ENCODE results near the gene PACS1.
A peak's percentile ranks its signal among the peaks of the same experiment; 100 is the strongest.

PACS1 gene

DNA sequence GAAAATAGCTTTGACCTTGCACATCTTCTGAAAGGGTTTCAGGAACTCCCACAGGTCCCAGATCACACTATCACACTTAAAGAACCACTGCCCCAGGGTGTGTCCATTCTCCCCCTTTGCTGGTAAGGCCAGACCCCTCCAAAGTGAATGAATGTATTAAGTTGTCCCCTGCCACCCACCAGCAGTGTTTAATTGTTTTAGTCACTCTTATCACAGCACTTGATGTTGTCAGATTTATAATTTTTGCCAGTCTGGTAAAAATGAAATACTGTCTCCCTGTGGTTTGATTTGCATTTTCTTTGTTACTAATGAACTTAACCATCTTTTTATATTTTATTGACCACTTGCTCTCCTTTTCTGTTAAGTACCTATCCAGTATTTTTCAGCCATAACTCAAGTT is 108.8 kb downstream of the PACS1 start:
- no peaks in the 10 kb centered on the region for H3K27me3 ChIP-seq
- H3K4me3 ChIP-seq, result no peak overlapping the region
- H3K27ac ChIP-seq, result no peak overlapping the region
- no peak overlapping the region for H3K9ac ChIP-seq
- H4K20me1 ChIP-seq, result peaks cover 0 to 71% (median 7%) of the 10 kb centered on the region in 11 experiments; a peak in 11 of 22 replicates
- TF ChIP-seq Cebpa-rat (IDR thresholded peaks at IDR 0.05), result no peak
- no peak overlapping the region for H3K4me2 ChIP-seq
- H3K9me3 ChIP-seq (replicated peaks in 1 of 11), result no peaks in the 10 kb centered on the region
- H3K36me3 ChIP-seq, result peaks cover 0 to 6% (median 0%) of the 10 kb centered on the region in 11 experiments; a peak in 2 of 22 replicates
- H3K4me1 ChIP-seq, result 0 out of 20 replicates have a peak, but pooled peaks cover 0 to 4% (median 0%) of the 10 kb centered on the region in 10 experiments

DNA sequence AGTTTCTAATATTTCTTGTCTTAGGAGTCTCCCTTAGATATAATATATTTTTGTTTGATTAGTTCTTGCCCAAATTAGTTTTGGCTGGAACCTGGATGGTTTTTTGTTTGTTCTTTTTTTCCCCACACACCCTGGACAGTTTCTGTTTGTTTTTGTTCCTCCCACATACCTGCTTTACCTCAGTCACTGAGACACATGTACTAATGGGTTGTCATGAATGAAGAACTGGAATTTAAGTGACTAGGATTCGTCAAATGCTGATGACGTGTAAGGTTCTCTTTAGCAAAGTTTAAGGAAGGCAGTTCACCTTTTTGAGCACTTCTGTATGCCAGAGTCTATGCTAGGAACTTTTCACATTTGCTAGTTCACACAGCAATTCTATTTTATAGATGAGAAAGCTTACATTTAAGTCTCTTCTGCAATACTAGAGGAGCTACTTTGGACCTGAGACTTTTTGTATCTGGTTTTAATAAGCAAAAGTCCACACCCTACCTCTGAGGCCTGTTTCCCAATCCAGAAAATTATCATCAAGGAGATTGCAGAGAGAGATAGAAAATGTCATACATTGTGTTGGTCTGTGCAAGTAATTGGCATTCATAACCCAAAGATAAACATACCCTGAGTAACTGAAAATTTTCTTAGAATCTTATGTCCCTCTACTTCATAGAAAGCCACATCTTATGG is 111.7 kb downstream of the PACS1 start:
- peaks cover 0 to 83% (median 10%) of the 10 kb centered on the region in 11 experiments; a peak in 12 of 22 replicates for H4K20me1 ChIP-seq
- no peak for TF ChIP-seq Cebpa-rat (IDR thresholded peaks at IDR 0.05)
- no peak overlapping the region for H3K9ac ChIP-seq
- no peak overlapping the region for H3K4me3 ChIP-seq
- H3K4me2 ChIP-seq, result no peak overlapping the region
- 0 out of 20 replicates have a peak, but pooled peaks cover 0 to 4% (median 0%) of the 10 kb centered on the region in 10 experiments for H3K4me1 ChIP-seq
- H3K36me3 ChIP-seq, result peaks cover 0 to 15% (median 3%) of the 10 kb centered on the region in 11 experiments; a peak in 7 of 22 replicates
- no peak overlapping the region for H3K27ac ChIP-seq
- H3K27me3 ChIP-seq, result no peaks in the 10 kb centered on the region
- no peaks in the 10 kb centered on the region for H3K9me3 ChIP-seq (replicated peaks in 1 of 11)

DNA sequence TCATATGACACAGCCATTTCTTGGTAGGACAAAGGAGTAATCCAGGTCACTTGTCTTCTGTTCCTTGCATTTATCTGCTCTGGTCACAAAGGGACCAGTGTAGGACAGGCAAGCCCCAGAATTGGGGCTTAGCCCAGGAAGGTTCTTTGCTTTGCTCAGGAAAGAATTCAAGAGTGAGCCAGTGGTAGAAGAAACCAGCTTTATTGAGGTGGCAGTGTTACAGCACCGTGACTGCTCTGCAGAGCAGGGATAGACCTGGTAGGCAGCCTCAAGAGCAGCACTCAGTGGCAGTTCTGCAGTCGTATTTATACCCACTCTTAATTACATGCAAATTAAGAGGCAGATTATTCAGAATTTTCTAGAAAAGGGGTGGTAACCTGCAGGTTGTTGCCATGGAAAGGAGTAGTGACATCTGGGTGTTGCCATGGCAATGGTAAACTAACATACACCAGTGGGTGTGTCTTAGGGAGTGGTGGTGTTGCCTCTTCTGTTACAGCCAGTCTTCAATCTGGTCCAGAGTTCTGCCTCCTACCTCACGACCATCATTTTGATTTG is 113.5 kb downstream of the PACS1 start:
- H3K4me3 ChIP-seq, result no peak overlapping the region
- no peak overlapping the region for H3K4me2 ChIP-seq
- H3K27me3 ChIP-seq, result no peaks in the 10 kb centered on the region
- H3K27ac ChIP-seq, result no peak overlapping the region
- no peak for TF ChIP-seq Cebpa-rat (IDR thresholded peaks at IDR 0.05)
- H3K36me3 ChIP-seq, result peaks cover 0 to 15% (median 4%) of the 10 kb centered on the region in 11 experiments; a peak in 9 of 22 replicates
- H3K9ac ChIP-seq, result no peak overlapping the region
- H3K4me1 ChIP-seq, result peaks cover 0 to 7% (median 2%) of the 10 kb centered on the region in 10 experiments; a peak in 6 of 20 replicates
- peaks cover 0 to 90% (median 10%) of the 10 kb centered on the region in 11 experiments; a peak in 12 of 22 replicates for H4K20me1 ChIP-seq
- peaks cover 0 to 6% (median 0%) of the 10 kb centered on the region in 11 experiments; a peak in 4 of 22 replicates for H3K9me3 ChIP-seq (replicated peaks in 1 of 11)

DNA sequence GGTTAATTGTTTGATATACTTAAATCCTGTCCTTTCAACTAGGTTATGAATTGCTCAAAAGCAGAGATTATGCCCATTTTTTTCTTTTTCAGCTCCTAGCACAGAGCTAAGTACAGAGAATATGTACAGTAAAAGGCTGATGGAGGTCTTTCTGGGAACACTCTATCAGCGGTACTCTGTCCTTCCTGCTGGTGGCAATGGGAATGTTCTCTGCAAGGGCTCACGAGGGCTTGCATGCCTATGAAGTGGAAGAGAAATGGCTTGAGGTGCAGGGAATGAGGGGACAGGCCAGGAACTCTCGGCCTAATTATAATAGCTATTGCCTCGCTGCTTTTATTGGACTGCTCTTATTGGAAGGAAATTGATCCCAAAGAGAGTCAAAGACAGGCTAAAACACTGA is 114.7 kb downstream of the PACS1 start:
- no peak overlapping the region for H3K4me3 ChIP-seq
- H3K36me3 ChIP-seq, result peaks cover 0 to 24% (median 6%) of the 10 kb centered on the region in 11 experiments; a peak in 12 of 22 replicates
- no peaks in the 10 kb centered on the region for H3K27me3 ChIP-seq
- H3K27ac ChIP-seq, result no peak overlapping the region
- no peak overlapping the region for H3K9ac ChIP-seq
- H3K4me2 ChIP-seq, result no peak overlapping the region
- H4K20me1 ChIP-seq, result peaks cover 0 to 89% (median 10%) of the 10 kb centered on the region in 11 experiments; a peak in 11 of 22 replicates
- H3K4me1 ChIP-seq, result peaks cover 0 to 10% (median 0%) of the 10 kb centered on the region in 10 experiments; a peak in 6 of 20 replicates
- no peak for TF ChIP-seq Cebpa-rat (IDR thresholded peaks at IDR 0.05)
- peaks cover 0 to 11% (median 3%) of the 10 kb centered on the region in 11 experiments; a peak in 5 of 22 replicates for H3K9me3 ChIP-seq (replicated peaks in 1 of 11)

DNA sequence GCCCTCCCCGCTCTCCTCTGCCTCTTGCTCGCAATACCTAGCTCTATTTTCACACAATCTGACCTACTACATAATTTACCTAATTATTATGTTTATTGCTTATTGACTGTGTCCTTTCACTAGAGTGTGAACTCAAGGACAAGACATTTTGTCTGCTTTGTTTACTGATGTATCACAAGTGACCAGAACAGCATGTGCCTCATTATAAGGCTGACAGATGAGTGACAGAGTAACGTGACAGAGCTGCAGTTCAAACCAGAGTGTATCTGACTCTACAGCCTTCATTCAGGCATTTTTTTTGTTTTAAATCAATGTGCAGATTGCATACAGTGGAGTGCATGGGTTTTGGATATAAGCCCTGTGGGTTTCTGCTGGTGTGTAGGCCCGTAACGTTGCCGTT is 116.4 kb downstream of the PACS1 start:
- TF ChIP-seq Cebpa-rat (IDR thresholded peaks at IDR 0.05), result no peak
- peaks cover 0 to 30% (median 10%) of the 10 kb centered on the region in 11 experiments; a peak in 12 of 22 replicates for H3K36me3 ChIP-seq
- H3K4me1 ChIP-seq, result peaks cover 0 to 19% (median 6%) of the 10 kb centered on the region in 10 experiments; a peak in 10 of 20 replicates
- H3K27ac ChIP-seq, result no peak overlapping the region
- H3K4me2 ChIP-seq, result no peak overlapping the region
- peaks cover 0 to 12% (median 3%) of the 10 kb centered on the region in 11 experiments; a peak in 5 of 22 replicates for H3K9me3 ChIP-seq (replicated peaks in 1 of 11)
- no peaks in the 10 kb centered on the region for H3K27me3 ChIP-seq
- H3K4me3 ChIP-seq, result no peak overlapping the region
- peaks cover 0 to 89% (median 8%) of the 10 kb centered on the region in 11 experiments; a peak in 10 of 22 replicates for H4K20me1 ChIP-seq
- H3K9ac ChIP-seq, result no peak overlapping the region

DNA sequence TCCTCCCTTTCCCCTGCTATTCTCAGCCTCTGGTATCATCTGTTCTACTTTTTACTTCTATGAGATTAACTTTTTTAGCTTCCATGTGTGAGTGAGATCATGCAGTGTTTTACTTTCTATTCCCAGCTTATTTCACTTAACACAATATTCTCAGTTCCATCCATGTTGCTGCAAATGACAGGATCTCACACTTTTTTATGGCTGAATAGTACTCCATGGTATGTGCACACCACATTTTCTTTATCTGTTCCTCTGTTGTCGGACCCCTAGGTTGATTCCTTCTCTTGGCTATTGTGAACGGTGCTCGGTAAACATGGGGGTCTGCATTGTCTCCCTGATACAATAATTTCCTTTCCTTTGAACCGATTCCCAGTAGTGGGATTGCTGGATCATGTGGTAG is 117.4 kb downstream of the PACS1 start:
- H3K9ac ChIP-seq, result no peak overlapping the region
- H3K4me2 ChIP-seq, result no peak overlapping the region

DNA sequence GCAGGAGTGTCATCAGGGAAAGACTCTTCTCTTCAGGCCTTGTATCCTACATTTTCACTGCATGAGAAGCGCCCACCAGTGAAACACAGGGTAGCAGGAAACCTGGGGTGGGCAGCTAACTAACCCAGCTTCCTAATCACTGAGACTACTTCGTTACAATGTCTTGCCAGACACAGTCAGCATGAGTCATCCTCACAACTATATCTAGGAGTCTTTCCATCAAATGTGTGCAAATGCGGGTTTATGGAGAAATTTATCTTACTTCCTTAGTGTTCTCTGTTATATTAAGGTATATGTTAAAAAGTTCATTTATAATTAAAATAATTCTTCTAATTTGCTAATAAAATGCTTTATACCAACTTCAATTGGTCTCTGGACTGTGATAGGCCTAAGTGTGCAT is 118.5 kb downstream of the PACS1 start:
- Histone ChIP-seq H3K9ac (no peak overlapping the region), H3K4me3 (no peak overlapping the region), H3K4me2 (peak overlapping the region in 1 of 11 experiments; percentile 30; a peak in 2 of 22 replicates), H3K36me3 (peaks cover 4 to 45% (median 17%) of the 10 kb centered on the region in 11 experiments; a peak in 19 of 22 replicates), H3K9me3 (replicated peaks in 1 of 11) (peaks cover 0 to 12% (median 3%) of the 10 kb centered on the region in 11 experiments; a peak in 5 of 22 replicates), H3K27me3 (no peaks in the 10 kb centered on the region), H4K20me1 (peaks cover 0 to 83% (median 7%) of the 10 kb centered on the region in 11 experiments; a peak in 9 of 22 replicates), H3K27ac (no peak overlapping the region), H3K4me1 (peaks cover 0 to 19% (median 6%) of the 10 kb centered on the region in 10 experiments; a peak in 10 of 20 replicates)
- no peak for TF ChIP-seq Cebpa-rat (IDR thresholded peaks at IDR 0.05)

More for the DNA sequence above, 117.4 kb downstream of the PACS1 start:
- Histone ChIP-seq H3K9me3 (replicated peaks in 1 of 11) (peaks cover 0 to 12% (median 3%) of the 10 kb centered on the region in 11 experiments; a peak in 5 of 22 replicates), H3K36me3 (peaks cover 0 to 34% (median 10%) of the 10 kb centered on the region in 11 experiments; a peak in 12 of 22 replicates), H4K20me1 (peaks cover 0 to 88% (median 10%) of the 10 kb centered on the region in 11 experiments; a peak in 10 of 22 replicates), H3K27ac (no peak overlapping the region), H3K4me1 (peaks cover 0 to 19% (median 6%) of the 10 kb centered on the region in 10 experiments; a peak in 10 of 20 replicates), H3K27me3 (no peaks in the 10 kb centered on the region), H3K4me3 (no peak overlapping the region)
- no peak for TF ChIP-seq Cebpa-rat (IDR thresholded peaks at IDR 0.05)

DNA sequence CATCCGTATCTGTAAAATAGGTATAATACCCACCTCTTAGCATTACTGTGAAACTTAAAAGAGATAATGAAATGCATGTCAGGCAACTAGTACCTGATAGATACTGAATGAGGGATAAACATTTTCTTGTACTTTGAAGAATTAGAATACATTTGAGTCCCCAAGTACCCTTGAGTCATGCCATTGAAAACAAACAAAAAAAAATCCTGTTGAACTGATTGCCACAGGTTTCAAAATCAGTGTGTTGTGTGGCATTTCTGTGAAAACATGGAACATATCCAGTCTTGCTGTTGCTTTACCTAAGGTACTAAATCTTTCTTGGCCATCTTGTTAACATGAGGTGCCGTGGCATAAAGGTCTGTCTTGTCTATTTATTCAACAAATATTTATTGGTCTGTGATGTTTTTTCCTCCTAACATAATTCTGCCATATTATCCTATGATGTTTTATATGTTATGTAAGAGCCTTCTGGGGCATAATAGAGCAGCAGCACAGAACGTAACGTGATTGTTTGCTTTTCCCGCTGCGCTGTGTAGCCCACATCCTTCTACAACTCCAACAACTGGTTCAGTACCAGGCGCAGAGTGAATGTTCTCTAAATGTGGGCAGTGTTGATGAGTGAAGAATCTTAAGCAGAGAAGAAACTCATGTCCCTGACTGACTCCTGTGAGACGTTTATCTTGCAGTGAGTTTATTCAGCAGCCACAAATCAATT is 119.1 kb downstream of the PACS1 start:
- Histone ChIP-seq H3K9ac (no peak overlapping the region), H4K20me1 (peaks cover 0 to 77% (median 6%) of the 10 kb centered on the region in 11 experiments; a peak in 6 of 22 replicates), H3K4me3 (no peak overlapping the region), H3K4me1 (peaks cover 0 to 19% (median 6%) of the 10 kb centered on the region in 10 experiments; a peak in 10 of 20 replicates), H3K27me3 (no peaks in the 10 kb centered on the region), H3K4me2 (no peak overlapping the region), H3K36me3 (peaks cover 10 to 51% (median 23%) of the 10 kb centered on the region in 11 experiments; a peak in 19 of 22 replicates), H3K9me3 (replicated peaks in 1 of 11) (peaks cover 0 to 12% (median 3%) of the 10 kb centered on the region in 11 experiments; a peak in 5 of 22 replicates), H3K27ac (no peak overlapping the region)
- TF ChIP-seq Cebpa-rat (IDR thresholded peaks at IDR 0.05), result no peak

Data from BLaER1 treated with 17β-estradiol and CSF1 and Interleukin-3, amounts not matched to agents 10 nM and 100 nM (cell line).